GM23338 (cell line): Measurements from ENCODE around the gene CRYBG2. TPM values are rescaled to one million over a fixed set of nuclear protein-coding genes. Genes with fewer than 3 reads are reported as not detected.

Experiments
- ATAC-seq: fragments of 200-7000 bp; cut with Tn5 transposase; 3 replicates; pipeline ENCODE4 v1.9.1; 2020
- DNase-seq: peaks from one replicate; pipeline ENCODE4 v3.0.0-alpha.2; 2015; ENCODE audit warnings: low spot score
- H2AFZ ChIP-seq: fragments of 200-600 bp; sonication (generic); 2 replicates; pipeline ENCODE4 v1.8.0; 2016; ENCODE audit warnings: antibody characterized with exemption, mild to moderate bottlenecking, moderate library complexity
- H3F3A ChIP-seq: fragments of 200-600 bp; sonication (generic); replicated peaks from 2 replicates; pipeline ENCODE4 v1.8.0; 2017; ENCODE audit warnings: antibody characterized with exemption, mixed run types, low read depth
- H3K27ac ChIP-seq: fragments of 200-600 bp; sonication (generic); 2 replicates; pipeline ENCODE4 v1.6.1; 2016; ENCODE audit warnings: low read depth
- H3K27me3 ChIP-seq: fragments of 200-600 bp; sonication (generic); 2 replicates; pipeline ENCODE4 v1.8.0; 2016; ENCODE audit warnings: mild to moderate bottlenecking, mixed run types, moderate library complexity; ENCODE audit not compliant: insufficient read depth
- H3K36me3 ChIP-seq: fragments of 200-600 bp; sonication (generic); 2 replicates; pipeline ENCODE4 v1.8.0; 2016; ENCODE audit warnings: mild to moderate bottlenecking; ENCODE audit not compliant: insufficient read depth
- H3K4me1 ChIP-seq: fragments of 200-600 bp; sonication (generic); 2 replicates; pipeline ENCODE4 v1.8.0; 2016; ENCODE audit warnings: mild to moderate bottlenecking, moderate library complexity; ENCODE audit not compliant: insufficient read depth
- H3K4me2 ChIP-seq: fragments of 200-600 bp; sonication (generic); 2 replicates; pipeline ENCODE4 v1.7.1; 2017; ENCODE audit warnings: mixed run types
- H3K4me3 ChIP-seq: fragments of 200-600 bp; sonication (generic); 2 replicates; pipeline ENCODE4 v1.6.1; 2016; ENCODE audit warnings: mixed run types
- H3K79me2 ChIP-seq: fragments of 200-600 bp; sonication (generic); replicated peaks from 2 replicates; pipeline ENCODE4 v1.8.0; 2017; ENCODE audit warnings: mild to moderate bottlenecking; ENCODE audit not compliant: insufficient read depth
- H3K9me2 ChIP-seq: fragments of 200-600 bp; sonication (generic); 2 replicates; pipeline ENCODE4 v1.8.0; 2017; ENCODE audit not compliant: insufficient read depth
- H4K20me1 ChIP-seq: fragments of 200-600 bp; sonication (generic); replicated peaks from 2 replicates; pipeline ENCODE4 v1.8.0; 2017; ENCODE audit warnings: mild to moderate bottlenecking; ENCODE audit not compliant: insufficient read depth
- H3K27ac Mint-ChIP-seq: 2 replicates; pipeline ENCODE4 v1.8.0; 2020; ENCODE audit warnings: inconsistent platforms, mild to moderate bottlenecking, moderate library complexity, mixed read lengths
- H3K27me3 Mint-ChIP-seq: 3 replicates; pipeline ENCODE4 v1.8.0; 2022; ENCODE audit warnings: low read depth, mild to moderate bottlenecking, moderate library complexity, mixed read lengths, inconsistent platforms; ENCODE audit not compliant: insufficient read depth, poor library complexity
- H3K36me3 Mint-ChIP-seq: 3 replicates; pipeline ENCODE4 v1.8.0; 2021; ENCODE audit warnings: low read depth, mild to moderate bottlenecking, inconsistent platforms, moderate library complexity, mixed read lengths
- H3K4me1 Mint-ChIP-seq: 3 replicates; pipeline ENCODE4 v1.8.0; 2020; ENCODE audit warnings: mild to moderate bottlenecking, inconsistent platforms, mixed read lengths
- H3K4me3 Mint-ChIP-seq: 3 replicates; pipeline ENCODE4 v1.8.0; 2021; ENCODE audit warnings: moderate library complexity, mild to moderate bottlenecking, inconsistent platforms, mixed read lengths
- H3K9me3 Mint-ChIP-seq: 3 replicates; pipeline ENCODE4 v1.8.0; 2020; ENCODE audit warnings: moderate library complexity, mild to moderate bottlenecking, inconsistent platforms, mixed read lengths
- CTCF ChIP-seq, 2 experiments: fragments of 200-600 bp in 1 of 2; sonication (generic) in 1 of 2; conservative IDR thresholded peaks; 2 replicates each; pipeline versions ENCODE4 v1.5.1 to v1.6.1; 2016 to 2017; ENCODE audit warnings: antibody characterized with exemption in 2 of 2, low read depth in 2 of 2, mild to moderate bottlenecking in 2 of 2, moderate library complexity in 1 of 2
- ETS1 ChIP-seq: IDR thresholded peaks from 2 replicates; pipeline ENCODE4 v1.6.1; 2016; ENCODE audit warnings: antibody characterized with exemption
- EZH2 ChIP-seq: fragments of 200-600 bp; sonication (generic); IDR thresholded peaks from one replicate; pipeline ENCODE4 v1.8.0; 2017; ENCODE audit warnings: antibody characterized with exemption, mild to moderate bottlenecking, low read depth; ENCODE audit not compliant: unreplicated experiment
- EZH2phosphoT487 ChIP-seq: fragments of 200-600 bp; sonication (generic); IDR thresholded peaks from one replicate; pipeline ENCODE4 v1.8.1; 2018; ENCODE audit warnings: antibody characterized with exemption; ENCODE audit not compliant: unreplicated experiment
- JUNB ChIP-seq: IDR thresholded peaks from one replicate; pipeline ENCODE4 v1.6.1; 2016; ENCODE audit warnings: antibody characterized with exemption; ENCODE audit not compliant: unreplicated experiment
- NANOG ChIP-seq: IDR thresholded peaks from 2 replicates; pipeline ENCODE4 v1.6.1; 2016; ENCODE audit warnings: antibody characterized with exemption, borderline replicate concordance
- POLR2AphosphoS5 ChIP-seq: IDR thresholded peaks from 2 replicates; pipeline ENCODE4 v1.6.1; 2016; ENCODE audit warnings: antibody characterized with exemption, low read depth
- polyA plus RNA-seq: library from polyadenylated mRNA; unstranded; fragments of >200 nt; fragmentation: Nextera tagmentation; extraction: Ambion mirVana; gene quantifications from 2 replicates; pipeline ENCODE4 v1.2.1, GENCODE V29; 2016
- total RNA-seq: library from RNA; depleted of rRNA; stranded (reverse); fragments of >200 nt; shearing (Covaris generic); gene quantifications from 2 replicates; pipeline ENCODE4 v1.2.3, GENCODE V29; 2014
- TF ChIP-seq, protein P1 (sequence below): IDR thresholded peaks from one replicate; pipeline ENCODE4 v1.6.1; 2018; ENCODE audit warnings: antibody characterized with exemption; ENCODE audit not compliant: unreplicated experiment

CRYBG2 gene
- total and polyA plus RNA-seq, 2 experiments from 2014 or later: 17.6 to 18.4 TPM

DNA sequence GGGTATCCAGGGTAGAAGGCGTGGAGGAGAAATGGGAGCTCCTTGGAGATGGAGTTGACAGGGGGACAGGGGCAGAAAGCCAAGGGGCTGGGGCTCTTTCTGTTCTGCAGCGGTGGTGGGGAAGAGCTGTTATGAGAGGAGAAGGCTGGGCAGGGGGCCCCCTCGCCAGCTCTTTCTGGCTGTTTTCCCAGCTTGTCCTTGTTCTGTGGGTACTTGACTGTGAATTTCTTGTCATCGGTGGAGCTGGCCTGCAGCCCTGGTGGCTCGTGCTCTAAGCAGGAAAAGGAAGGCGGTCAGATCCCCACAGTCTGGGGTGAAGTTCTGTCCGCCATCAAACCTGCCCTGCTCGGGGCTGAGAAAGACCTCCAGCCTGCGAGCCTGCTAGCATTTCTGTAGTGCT, 11.0 kb upstream of the CRYBG2 start (continued):
- TF ChIP-seq CTCF (conservative IDR thresholded peaks at IDR 0.05; ENCODE audit: low read depth in 2 of 2) (no peak), EZH2phosphoT487 (no peak), NANOG (no peak)

- Histone ChIP-seq H3F3A (peaks cover 16% of the 10 kb centered on the region; the same call in 1 of the 2 replicates), H4K20me1 (no peaks in the 10 kb centered on the region), H3K79me2 (no peaks in the 10 kb centered on the region), H3K27ac (no peak overlapping the region), H3K4me3 (no peak overlapping the region), H3K9me2 (no peaks in the 10 kb centered on the region), H2AFZ (peak overlapping the region; percentile 69; the same call in 1 of the 2 replicates), H3K4me2 (no peak overlapping the region), H3K36me3 (no peaks in the 10 kb centered on the region), H3K27me3 (peaks cover 41% of the 10 kb centered on the region), H3K4me1 (peaks cover 10% of the 10 kb centered on the region)
- Mint-ChIP-seq H3K36me3 (no peaks in the 10 kb centered on the region), H3K27ac (no peak overlapping the region), H3K4me3 (no peak overlapping the region; the same call in 2 of the 3 replicates), H3K9me3 (no peaks in the 10 kb centered on the region), H3K27me3 (peaks cover 30% of the 10 kb centered on the region), H3K4me1 (peaks cover 30% of the 10 kb centered on the region)
- DNase-seq: peak; percentile 94
- ATAC-seq: peak; percentile 53
- TF ChIP-seq CTCF (conservative IDR thresholded peaks at IDR 0.05; ENCODE audit: low read depth in 2 of 2) (peak; percentile 96 to 98), EZH2 (no peak)
These were observed 9.9 kb upstream of the CRYBG2 start for GRCh38 chr1:26363549-26364448.

DNA sequence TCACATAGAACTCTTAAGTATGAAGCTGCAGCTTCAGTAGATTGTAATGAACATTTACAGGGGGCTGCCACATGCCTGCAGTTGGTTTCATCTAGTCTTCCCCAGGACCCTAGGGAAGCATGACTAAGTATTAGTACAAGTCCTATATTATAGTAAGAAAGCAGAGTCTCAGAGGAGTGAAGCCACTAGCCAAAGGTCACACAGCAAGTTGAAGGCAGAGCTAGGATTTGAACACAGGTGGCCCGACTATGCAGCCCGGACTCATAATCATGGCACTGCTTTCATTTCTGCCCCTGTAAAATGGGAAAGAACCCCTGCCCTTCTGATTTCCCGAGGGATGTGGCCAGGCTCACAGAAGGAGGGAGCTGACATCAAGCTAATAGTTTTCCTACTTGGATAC, 8.4 kb upstream of the CRYBG2 start:
- Histone ChIP-seq H4K20me1 (no peaks in the 10 kb centered on the region), H3K9me2 (no peaks in the 10 kb centered on the region), H3F3A (peaks cover 16% of the 10 kb centered on the region; the same call in 1 of the 2 replicates), H3K4me3 (no peak overlapping the region), H2AFZ (no peak overlapping the region), H3K27me3 (peaks cover 42% of the 10 kb centered on the region), H3K36me3 (no peaks in the 10 kb centered on the region), H3K27ac (no peak overlapping the region), H3K4me2 (no peak overlapping the region), H3K4me1 (peaks cover 11% of the 10 kb centered on the region), H3K79me2 (no peaks in the 10 kb centered on the region)
- H3K4me1 Mint-ChIP-seq: peaks cover 34% of the 10 kb centered on the region
- H3K9me3 Mint-ChIP-seq: no peaks in the 10 kb centered on the region
- no peaks in the 10 kb centered on the region for H3K36me3 Mint-ChIP-seq
- peaks cover 41% of the 10 kb centered on the region for H3K27me3 Mint-ChIP-seq
- no peak overlapping the region for H3K27ac Mint-ChIP-seq
- ATAC-seq: no peak
- no peak overlapping the region for H3K4me3 Mint-ChIP-seq
- DNase-seq: no peak
- TF ChIP-seq JUNB (no peak), POLR2AphosphoS5 (no peak), EZH2phosphoT487 (no peak), CTCF (conservative IDR thresholded peaks at IDR 0.05; ENCODE audit: low read depth in 2 of 2) (no peak), ETS1 (no peak), NANOG (no peak)
- TF ChIP-seq, protein P1, sequence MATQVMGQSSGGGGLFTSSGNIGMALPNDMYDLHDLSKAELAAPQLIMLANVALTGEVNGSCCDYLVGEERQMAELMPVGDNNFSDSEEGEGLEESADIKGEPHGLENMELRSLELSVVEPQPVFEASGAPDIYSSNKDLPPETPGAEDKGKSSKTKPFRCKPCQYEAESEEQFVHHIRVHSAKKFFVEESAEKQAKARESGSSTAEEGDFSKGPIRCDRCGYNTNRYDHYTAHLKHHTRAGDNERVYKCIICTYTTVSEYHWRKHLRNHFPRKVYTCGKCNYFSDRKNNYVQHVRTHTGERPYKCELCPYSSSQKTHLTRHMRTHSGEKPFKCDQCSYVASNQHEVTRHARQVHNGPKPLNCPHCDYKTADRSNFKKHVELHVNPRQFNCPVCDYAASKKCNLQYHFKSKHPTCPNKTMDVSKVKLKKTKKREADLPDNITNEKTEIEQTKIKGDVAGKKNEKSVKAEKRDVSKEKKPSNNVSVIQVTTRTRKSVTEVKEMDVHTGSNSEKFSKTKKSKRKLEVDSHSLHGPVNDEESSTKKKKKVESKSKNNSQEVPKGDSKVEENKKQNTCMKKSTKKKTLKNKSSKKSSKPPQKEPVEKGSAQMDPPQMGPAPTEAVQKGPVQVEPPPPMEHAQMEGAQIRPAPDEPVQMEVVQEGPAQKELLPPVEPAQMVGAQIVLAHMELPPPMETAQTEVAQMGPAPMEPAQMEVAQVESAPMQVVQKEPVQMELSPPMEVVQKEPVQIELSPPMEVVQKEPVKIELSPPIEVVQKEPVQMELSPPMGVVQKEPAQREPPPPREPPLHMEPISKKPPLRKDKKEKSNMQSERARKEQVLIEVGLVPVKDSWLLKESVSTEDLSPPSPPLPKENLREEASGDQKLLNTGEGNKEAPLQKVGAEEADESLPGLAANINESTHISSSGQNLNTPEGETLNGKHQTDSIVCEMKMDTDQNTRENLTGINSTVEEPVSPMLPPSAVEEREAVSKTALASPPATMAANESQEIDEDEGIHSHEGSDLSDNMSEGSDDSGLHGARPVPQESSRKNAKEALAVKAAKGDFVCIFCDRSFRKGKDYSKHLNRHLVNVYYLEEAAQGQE: no peak
